Fibroblast of skin of left biceps (primary cell): Measurements from ENCODE around the gene RPS10.
"Not testable (repeated sequence)": the region's sequence is repeated elsewhere in the genome, so short reads cannot be mapped to it uniquely, and the experiment has no call there.

Experiments used
- DNase-seq, 2 experiments: peaks; one replicate each; pipeline ENCODE4 v3.0.0-alpha.2; 2013; ENCODE audit warnings: low read depth in 2 of 2

RPS10 gene

GRCh38 chr6:34447910-34448309 lies 22.0 kb upstream of the RPS10 start:
- DNase-seq: no peak

GRCh38 chr6:34447386-34447785 lies 21.5 kb upstream of the RPS10 start:
- DNase-seq: no peak

- DNase-seq: no peak
Observed at GRCh38 chr6:34445313-34445860, 19.5 kb upstream of the RPS10 start.

- no peak for DNase-seq
Observed at GRCh38 chr6:34441526-34441925, 15.7 kb upstream of the RPS10 start.

- no peak for DNase-seq
Observed at GRCh38 chr6:34439442-34439841, 13.6 kb upstream of the RPS10 start.

- no peak for DNase-seq
Observed at GRCh38 chr6:34438705-34439104, 12.8 kb upstream of the RPS10 start.

GRCh38 chr6:34437644-34437970 lies 11.7 kb upstream of the RPS10 start:
- DNase-seq: no peak

- DNase-seq: no peak
Observed at GRCh38 chr6:34436803-34437643, 11.2 kb upstream of the RPS10 start.

GRCh38 chr6:34435916-34436315 lies 10.0 kb upstream of the RPS10 start:
- DNase-seq: no peak

GRCh38 chr6:34425132-34425497 lies 754 bp downstream of the RPS10 start:
- no peak for DNase-seq

GRCh38 chr6:34424200-34425131 lies 1.4 kb downstream of the RPS10 start:
- DNase-seq: no peak

GRCh38 chr6:34423254-34423653 lies 2.6 kb downstream of the RPS10 start:
- no peak for DNase-seq

- no peak for DNase-seq
Observed at GRCh38 chr6:34418367-34418766, 7.5 kb downstream of the RPS10 start.

- no peak for DNase-seq
Observed at GRCh38 chr6:34416877-34417371, 8.9 kb downstream of the RPS10 start.

- no peak for DNase-seq
Observed at GRCh38 chr6:34414999-34415858, 10.6 kb downstream of the RPS10 start.

GRCh38 chr6:34412643-34413214 lies 13.1 kb downstream of the RPS10 start:
- no peak for DNase-seq

GRCh38 chr6:34412016-34412415 lies 13.9 kb downstream of the RPS10 start:
- DNase-seq: no peak

GRCh38 chr6:34407915-34408314 lies 18.0 kb downstream of the RPS10 start:
- not testable (repeated sequence) for DNase-seq

- no peak for DNase-seq
Observed at GRCh38 chr6:34396518-34396917, 29.4 kb downstream of the RPS10 start.

GRCh38 chr6:34393966-34394305 lies 31.9 kb downstream of the RPS10 start:
- no peak for DNase-seq
